ENCODE results near the gene SMC3.

SMC3 gene

GRCh38 chr10:110641256-110641655 is 73.8 kb downstream of the SMC3 start:
- no peak for TF ChIP-seq CTCF (IDR thresholded peaks at IDR 0.05)
- Mint-ChIP-seq H3K4me3 (peak overlapping the region; percentile 69), H3K4me1 (peaks cover 69% of the 10 kb centered on the region), H3K36me3 (ENCODE audit: low read depth) (no peaks in the 10 kb centered on the region), H3K9me3 (no peaks in the 10 kb centered on the region), H3K27me3 (ENCODE audit: low read depth, poor library complexity) (peaks cover 20% of the 10 kb centered on the region), H3K27ac (no peak overlapping the region)
- peak; percentile 53 for DNase-seq

GRCh38 chr10:110642204-110643034 is 74.9 kb downstream of the SMC3 start:
- peak overlapping the region; percentile 96 for H3K4me3 Mint-ChIP-seq

GRCh38 chr10:110643035-110643652 is 75.6 kb downstream of the SMC3 start:
- peak; percentile 59 for DNase-seq
- TF ChIP-seq CTCF (IDR thresholded peaks at IDR 0.05), result no peak
- H3K4me1 Mint-ChIP-seq, result peaks cover 63% of the 10 kb centered on the region
- no peak overlapping the region for H3K27ac Mint-ChIP-seq
- peak overlapping the region; percentile 96 for H3K4me3 Mint-ChIP-seq
- H3K9me3 Mint-ChIP-seq, result no peaks in the 10 kb centered on the region
- peaks cover 20% of the 10 kb centered on the region for H3K27me3 Mint-ChIP-seq (ENCODE audit: low read depth, poor library complexity)
- no peaks in the 10 kb centered on the region for H3K36me3 Mint-ChIP-seq (ENCODE audit: low read depth)

More at GRCh38 chr10:110642204-110643034, 74.9 kb downstream of the SMC3 start:
- Mint-ChIP-seq H3K4me1 (peaks cover 68% of the 10 kb centered on the region), H3K27me3 (ENCODE audit: low read depth, poor library complexity) (peaks cover 20% of the 10 kb centered on the region), H3K9me3 (no peaks in the 10 kb centered on the region), H3K27ac (no peak overlapping the region), H3K36me3 (ENCODE audit: low read depth) (no peaks in the 10 kb centered on the region)
- no peak for TF ChIP-seq CTCF (IDR thresholded peaks at IDR 0.05)
- no peak for DNase-seq

- no peak within 1 kb of the TSS for H3K27ac Mint-ChIP-seq
- no peaks in the 10 kb centered on the region for H3K36me3 Mint-ChIP-seq (ENCODE audit: low read depth)
- peaks cover 71% of the 10 kb centered on the region for H3K4me1 Mint-ChIP-seq
- peak within 1 kb of the TSS; percentile 96 for H3K4me3 Mint-ChIP-seq
- no peak for TF ChIP-seq CTCF (IDR thresholded peaks at IDR 0.05)
- H3K27me3 Mint-ChIP-seq (ENCODE audit: low read depth, poor library complexity), result peaks cover 20% of the 10 kb centered on the region
- DNase-seq, result peak; percentile 80
- H3K9me3 Mint-ChIP-seq, result no peaks in the 10 kb centered on the region
Observed at GRCh38 chr10:110643653-110644597, 76.4 kb downstream of the SMC3 start, which contains the start of gene RBM20. TSS of gene RBM20 (plus strand) at chr10:110644336. CDS start at chr10:110644455, 119 bp downstream.

GRCh38 chr10:110644598-110645462 is 77.3 kb downstream of the SMC3 start:
- peak; percentile 25 for DNase-seq
- no peak for TF ChIP-seq CTCF (IDR thresholded peaks at IDR 0.05)
- no peaks in the 10 kb centered on the region for H3K36me3 Mint-ChIP-seq (ENCODE audit: low read depth)
- peak overlapping the region; percentile 96 for H3K4me3 Mint-ChIP-seq
- H3K4me1 Mint-ChIP-seq, result peaks cover 80% of the 10 kb centered on the region
- no peak overlapping the region for H3K27ac Mint-ChIP-seq
- H3K27me3 Mint-ChIP-seq (ENCODE audit: low read depth, poor library complexity), result peaks cover 22% of the 10 kb centered on the region
- no peaks in the 10 kb centered on the region for H3K9me3 Mint-ChIP-seq

Data from nephron progenitor cell (in vitro differentiated cells).